HL-60 (cell line): ENCODE results near the gene DDX42.

Experiments
- DNase-seq, 2 experiments: peaks; one replicate each; pipeline ENCODE4 v3.0.0-alpha.2; 2010 to 2020; ENCODE audit warnings: low read depth in 1 of 2, low spot score in 1 of 2
- H3K27ac ChIP-seq: fragments of 250-450 bp; sonication (Bioruptor Pico); replicated peaks from 2 replicates; pipeline ENCODE4 v1.5.1; 2020; ENCODE audit warnings: mild to moderate bottlenecking, moderate library complexity
- H3K27me3 ChIP-seq: fragments of 250-450 bp; sonication (Bioruptor Pico); 2 replicates; pipeline ENCODE4 v1.5.1; 2021; ENCODE audit warnings: mild to moderate bottlenecking, moderate library complexity; ENCODE audit not compliant: insufficient read depth, poor library complexity, severe bottlenecking
- H3K4me3 ChIP-seq: replicated peaks from 2 replicates; pipeline ENCODE4 v1.5.1; 2011; ENCODE audit warnings: mild to moderate bottlenecking, control low read depth, low read length; ENCODE audit not compliant: insufficient read depth
- GABPA ChIP-seq: IDR thresholded peaks from 2 replicates; pipeline ENCODE4 v1.6.1; 2012; ENCODE audit warnings: low read depth
- POLR2AphosphoS5 ChIP-seq: IDR thresholded peaks from 2 replicates; pipeline ENCODE4 v1.6.1; 2012; ENCODE audit warnings: low read depth
- SPI1 ChIP-seq: IDR thresholded peaks from 2 replicates; pipeline ENCODE4 v1.6.1; 2012; ENCODE audit warnings: low read depth, mild to moderate bottlenecking, borderline replicate concordance
- TF ChIP-seq, protein P1 (sequence below): IDR thresholded peaks from one replicate; pipeline ENCODE4 v1.5.1; 2011; ENCODE audit warnings: low read length, control low read depth, inconsistent platforms; ENCODE audit not compliant: insufficient read depth
- TF ChIP-seq, protein P2 (sequence below): IDR thresholded peaks from 2 replicates; pipeline ENCODE4 v1.6.1; 2012; ENCODE audit warnings: low read depth; ENCODE audit not compliant: insufficient replicate concordance

DDX42 gene

DNA sequence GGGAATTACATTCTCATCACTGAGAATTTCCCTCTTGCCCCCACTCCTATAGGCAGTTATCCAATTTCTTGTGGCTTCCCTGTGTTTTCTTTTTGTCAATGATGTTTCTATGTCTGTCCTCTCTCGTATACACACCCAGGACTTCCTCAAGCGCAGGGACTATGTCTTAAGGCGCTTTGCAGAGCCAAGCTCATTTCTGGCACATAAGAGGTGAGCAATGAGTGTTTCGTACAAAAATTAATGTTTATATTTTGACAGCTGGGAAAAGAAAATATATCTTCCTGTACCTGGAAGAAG, 947 bp downstream of the DDX42 start:
- TF ChIP-seq, protein P1, sequence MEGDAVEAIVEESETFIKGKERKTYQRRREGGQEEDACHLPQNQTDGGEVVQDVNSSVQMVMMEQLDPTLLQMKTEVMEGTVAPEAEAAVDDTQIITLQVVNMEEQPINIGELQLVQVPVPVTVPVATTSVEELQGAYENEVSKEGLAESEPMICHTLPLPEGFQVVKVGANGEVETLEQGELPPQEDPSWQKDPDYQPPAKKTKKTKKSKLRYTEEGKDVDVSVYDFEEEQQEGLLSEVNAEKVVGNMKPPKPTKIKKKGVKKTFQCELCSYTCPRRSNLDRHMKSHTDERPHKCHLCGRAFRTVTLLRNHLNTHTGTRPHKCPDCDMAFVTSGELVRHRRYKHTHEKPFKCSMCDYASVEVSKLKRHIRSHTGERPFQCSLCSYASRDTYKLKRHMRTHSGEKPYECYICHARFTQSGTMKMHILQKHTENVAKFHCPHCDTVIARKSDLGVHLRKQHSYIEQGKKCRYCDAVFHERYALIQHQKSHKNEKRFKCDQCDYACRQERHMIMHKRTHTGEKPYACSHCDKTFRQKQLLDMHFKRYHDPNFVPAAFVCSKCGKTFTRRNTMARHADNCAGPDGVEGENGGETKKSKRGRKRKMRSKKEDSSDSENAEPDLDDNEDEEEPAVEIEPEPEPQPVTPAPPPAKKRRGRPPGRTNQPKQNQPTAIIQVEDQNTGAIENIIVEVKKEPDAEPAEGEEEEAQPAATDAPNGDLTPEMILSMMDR = no peak
- TF ChIP-seq SPI1 = peak; percentile 48; the same call in 1 of the 2 replicates
- no peak; the same call in 1 of the 2 replicates for TF ChIP-seq GABPA
- peak in 1 of 2 experiments; percentile 49 for DNase-seq
- Histone ChIP-seq H3K27me3 (no peaks in the 10 kb centered on the region), H3K27ac (peak overlapping the region; percentile 99), H3K4me3 (peak overlapping the region; percentile 67)

DNA sequence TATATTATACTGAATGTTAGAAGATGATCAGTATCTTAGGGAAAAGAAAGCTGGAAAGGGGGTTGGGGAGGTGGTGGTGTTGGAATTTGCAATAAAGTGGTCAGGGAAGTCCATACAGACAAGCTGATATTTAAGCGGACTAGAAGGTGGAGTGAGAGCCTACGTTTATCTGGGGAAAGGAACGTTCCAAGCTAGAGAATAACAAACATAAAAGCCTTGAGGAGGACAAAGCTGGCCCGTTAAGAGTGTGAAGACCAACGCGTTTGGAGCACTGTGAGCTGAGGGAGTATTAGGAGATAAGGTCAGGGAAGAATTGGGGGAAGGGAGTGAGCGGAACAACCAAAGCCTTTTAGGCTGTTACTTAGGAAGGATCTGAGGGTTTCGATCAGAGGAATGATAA, 1.4 kb downstream of the DDX42 start:
- peak overlapping the region; percentile 99 for H3K27ac ChIP-seq
- H3K4me3 ChIP-seq = peak overlapping the region; percentile 67
- DNase-seq = no peak
- no peaks in the 10 kb centered on the region for H3K27me3 ChIP-seq
- no peak for TF ChIP-seq SPI1
- TF ChIP-seq, protein P1 = no peak

DNA sequence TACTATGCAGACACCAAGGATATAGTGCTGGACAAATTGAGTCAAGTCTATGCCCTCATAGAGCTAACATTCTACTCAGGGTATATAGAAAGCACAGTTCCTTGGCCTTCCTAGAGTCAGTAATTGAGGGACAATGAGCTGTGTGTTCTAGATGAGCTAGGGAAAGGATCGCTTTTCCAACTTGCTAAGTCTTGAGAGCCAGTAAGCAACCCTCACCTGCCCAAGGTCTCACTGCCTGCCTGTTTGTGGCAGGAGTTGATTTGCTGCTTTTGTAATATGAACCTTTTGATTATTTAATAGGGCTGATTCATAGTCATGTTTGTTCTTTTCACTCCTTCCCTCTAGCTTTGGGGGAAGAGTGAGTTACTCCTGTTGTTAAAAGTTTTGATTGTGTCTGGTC, 6.5 kb downstream of the DDX42 start:
- TF ChIP-seq POLR2AphosphoS5 = no peak
- H3K4me3 ChIP-seq = no peak overlapping the region
- no peak overlapping the region for H3K27ac ChIP-seq
- no peaks in the 10 kb centered on the region for H3K27me3 ChIP-seq
- no peak for DNase-seq

DNA sequence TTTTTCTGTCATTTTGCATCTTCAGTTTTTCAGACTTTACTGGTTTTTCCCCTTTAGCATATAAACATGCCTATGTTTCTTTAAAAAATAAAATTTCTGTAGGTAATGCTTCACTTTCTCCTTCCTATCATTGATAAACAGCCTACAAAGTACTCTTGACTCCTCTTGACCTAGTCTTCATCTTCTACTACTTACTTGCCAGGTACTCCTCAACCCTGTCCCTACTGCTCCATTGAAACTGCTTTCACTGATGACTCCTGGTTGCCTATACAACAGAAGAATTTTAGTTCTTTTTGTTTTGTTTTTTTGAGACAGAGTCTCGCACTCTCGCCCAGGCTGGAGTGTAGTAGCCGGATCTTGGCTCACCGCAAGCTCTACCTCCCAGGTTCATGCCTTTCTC, 7.0 kb downstream of the DDX42 start:
- no peaks in the 10 kb centered on the region for H3K27me3 ChIP-seq
- no peak overlapping the region for H3K27ac ChIP-seq
- TF ChIP-seq GABPA = no peak
- TF ChIP-seq, protein P2, sequence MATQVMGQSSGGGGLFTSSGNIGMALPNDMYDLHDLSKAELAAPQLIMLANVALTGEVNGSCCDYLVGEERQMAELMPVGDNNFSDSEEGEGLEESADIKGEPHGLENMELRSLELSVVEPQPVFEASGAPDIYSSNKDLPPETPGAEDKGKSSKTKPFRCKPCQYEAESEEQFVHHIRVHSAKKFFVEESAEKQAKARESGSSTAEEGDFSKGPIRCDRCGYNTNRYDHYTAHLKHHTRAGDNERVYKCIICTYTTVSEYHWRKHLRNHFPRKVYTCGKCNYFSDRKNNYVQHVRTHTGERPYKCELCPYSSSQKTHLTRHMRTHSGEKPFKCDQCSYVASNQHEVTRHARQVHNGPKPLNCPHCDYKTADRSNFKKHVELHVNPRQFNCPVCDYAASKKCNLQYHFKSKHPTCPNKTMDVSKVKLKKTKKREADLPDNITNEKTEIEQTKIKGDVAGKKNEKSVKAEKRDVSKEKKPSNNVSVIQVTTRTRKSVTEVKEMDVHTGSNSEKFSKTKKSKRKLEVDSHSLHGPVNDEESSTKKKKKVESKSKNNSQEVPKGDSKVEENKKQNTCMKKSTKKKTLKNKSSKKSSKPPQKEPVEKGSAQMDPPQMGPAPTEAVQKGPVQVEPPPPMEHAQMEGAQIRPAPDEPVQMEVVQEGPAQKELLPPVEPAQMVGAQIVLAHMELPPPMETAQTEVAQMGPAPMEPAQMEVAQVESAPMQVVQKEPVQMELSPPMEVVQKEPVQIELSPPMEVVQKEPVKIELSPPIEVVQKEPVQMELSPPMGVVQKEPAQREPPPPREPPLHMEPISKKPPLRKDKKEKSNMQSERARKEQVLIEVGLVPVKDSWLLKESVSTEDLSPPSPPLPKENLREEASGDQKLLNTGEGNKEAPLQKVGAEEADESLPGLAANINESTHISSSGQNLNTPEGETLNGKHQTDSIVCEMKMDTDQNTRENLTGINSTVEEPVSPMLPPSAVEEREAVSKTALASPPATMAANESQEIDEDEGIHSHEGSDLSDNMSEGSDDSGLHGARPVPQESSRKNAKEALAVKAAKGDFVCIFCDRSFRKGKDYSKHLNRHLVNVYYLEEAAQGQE = no peak
- no peak for TF ChIP-seq POLR2AphosphoS5
- TF ChIP-seq, protein P1 = no peak
- no peak for TF ChIP-seq SPI1
- no peak for DNase-seq
- no peak overlapping the region for H3K4me3 ChIP-seq

DNA sequence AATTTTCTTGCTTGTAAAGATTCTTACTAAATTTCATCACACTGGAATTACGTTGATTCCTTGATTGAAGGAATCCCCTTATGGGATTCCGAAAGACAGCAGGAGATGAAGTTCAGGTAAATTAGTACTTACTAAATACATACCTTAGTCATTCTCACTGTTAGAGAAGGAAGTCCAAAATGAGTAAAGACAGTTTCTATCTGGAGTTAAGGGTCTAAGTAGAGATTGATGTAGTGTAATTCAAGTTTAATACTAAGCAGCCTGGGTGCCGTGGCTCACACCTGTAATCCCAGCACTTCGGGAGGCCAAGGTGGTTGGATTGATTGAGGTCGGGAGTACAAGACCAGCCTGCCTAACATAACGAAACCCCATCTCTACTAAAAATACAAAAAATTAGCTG, 9.6 kb downstream of the DDX42 start:
- TF ChIP-seq, protein P2 = no peak
- TF ChIP-seq GABPA = no peak
- no peak for TF ChIP-seq SPI1
- TF ChIP-seq POLR2AphosphoS5 = no peak
- TF ChIP-seq, protein P1 = no peak
- Histone ChIP-seq H3K4me3 (no peak overlapping the region), H3K27me3 (no peaks in the 10 kb centered on the region), H3K27ac (no peak overlapping the region)
- no peak for DNase-seq
